AG04449 (cell line): Measurements from ENCODE around the gene CNTNAP2.
"Not testable (repeated sequence)": the region's sequence is repeated elsewhere in the genome, so short reads cannot be mapped to it uniquely, and the experiment has no call there.

Source experiments
- CTCF ChIA-PET: fragments of 350-600 bp; formaldehyde crosslinking; extraction: SDS; loops from one replicate; lab custom pipeline; 2021; ENCODE audit warnings: antibody characterized with exemption; lab: Yijun Ruan, JAX
- POLR2A ChIA-PET: fragments of 400-600, 350-600 bp; formaldehyde crosslinking; extraction: SDS; loops from one replicate; lab custom pipeline; 2020; ENCODE audit warnings: antibody characterized with exemption, inconsistent platforms; lab: Yijun Ruan, JAX
- DNase-seq: peaks from one replicate; pipeline ENCODE4 v3.0.0-alpha.2; 2010; ENCODE audit warnings: low read depth, low spot score
- H3K4me3 ChIP-seq: 2 replicates; pipeline ENCODE4 v1.5.1; 2011; ENCODE audit warnings: low read depth, mild to moderate bottlenecking, control low read depth, low read length
- CTCF ChIP-seq: IDR thresholded peaks from one replicate; pipeline ENCODE4 v1.5.1; 2011; ENCODE audit warnings: mild to moderate bottlenecking, moderate library complexity, low read length, control low read depth, inconsistent platforms; ENCODE audit not compliant: insufficient read depth; ENCODE audit errors: missing control alignments

Gene CNTNAP2

GRCh38 chr7:147798001-147798400 lies 1681.4 kb downstream of the CNTNAP2 start:
- ChIA-PET CTCF (no interaction called here), POLR2A (no interaction called here)
- H3K4me3 ChIP-seq = no peak overlapping the region
- no peak for TF ChIP-seq CTCF
- no peak for DNase-seq

GRCh38 chr7:147801762-147802161 lies 1685.2 kb downstream of the CNTNAP2 start:
- H3K4me3 ChIP-seq, DNase-seq, POLR2A ChIA-PET, CTCF ChIA-PET: not testable (repeated sequence)

DNA sequence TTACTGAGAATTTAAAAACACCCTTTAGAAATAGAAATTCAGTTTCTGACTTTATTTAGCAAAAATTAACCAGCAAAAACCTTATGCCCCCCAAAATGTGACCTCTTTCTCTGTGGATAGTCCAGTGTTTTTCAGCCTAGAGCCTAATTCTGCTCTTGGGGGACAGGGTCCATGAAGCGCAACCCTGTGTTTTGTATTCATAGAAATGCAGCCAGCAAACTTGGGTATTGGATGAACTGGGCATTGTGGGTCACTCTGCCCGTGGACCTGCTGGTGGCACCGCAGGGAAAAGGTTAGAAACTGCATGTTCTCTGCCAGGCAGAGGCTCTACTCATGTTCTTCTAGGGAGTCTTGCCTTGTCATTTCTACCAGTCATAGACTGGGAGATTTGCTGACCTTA lies 1686.5 kb downstream of the CNTNAP2 start:
- POLR2A ChIA-PET = no interaction called here
- H3K4me3 ChIP-seq = no peak overlapping the region
- CTCF ChIA-PET = no interaction called here
- no peak for TF ChIP-seq CTCF
- no peak for DNase-seq

GRCh38 chr7:147803606-147804005 lies 1687.0 kb downstream of the CNTNAP2 start:
- CTCF ChIA-PET = no interaction called here
- no peak overlapping the region for H3K4me3 ChIP-seq
- POLR2A ChIA-PET = no interaction called here
- TF ChIP-seq CTCF = no peak
- DNase-seq = no peak

DNA sequence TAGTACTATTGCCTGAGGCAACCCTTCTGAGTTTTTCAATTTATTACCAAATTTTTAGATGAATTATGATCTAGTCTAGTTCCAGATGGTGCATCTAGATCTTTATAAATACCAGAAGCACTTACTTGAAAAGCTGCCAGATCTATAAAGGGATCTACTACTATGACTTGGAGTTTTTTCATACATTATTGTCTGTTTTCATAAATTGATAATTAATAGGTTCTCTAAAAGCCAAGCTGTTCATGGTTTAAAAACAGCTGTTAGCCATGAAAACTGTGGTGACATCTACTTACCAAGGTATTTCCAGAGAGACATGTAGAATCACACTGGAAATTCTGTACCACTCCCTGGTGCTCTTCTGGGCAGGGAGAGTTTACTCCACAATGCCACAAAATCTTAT lies 1687.4 kb downstream of the CNTNAP2 start:
- DNase-seq = no peak
- ChIA-PET CTCF (no interaction called here), POLR2A (no interaction called here)
- H3K4me3 ChIP-seq = no peak overlapping the region
- no peak for TF ChIP-seq CTCF

DNA sequence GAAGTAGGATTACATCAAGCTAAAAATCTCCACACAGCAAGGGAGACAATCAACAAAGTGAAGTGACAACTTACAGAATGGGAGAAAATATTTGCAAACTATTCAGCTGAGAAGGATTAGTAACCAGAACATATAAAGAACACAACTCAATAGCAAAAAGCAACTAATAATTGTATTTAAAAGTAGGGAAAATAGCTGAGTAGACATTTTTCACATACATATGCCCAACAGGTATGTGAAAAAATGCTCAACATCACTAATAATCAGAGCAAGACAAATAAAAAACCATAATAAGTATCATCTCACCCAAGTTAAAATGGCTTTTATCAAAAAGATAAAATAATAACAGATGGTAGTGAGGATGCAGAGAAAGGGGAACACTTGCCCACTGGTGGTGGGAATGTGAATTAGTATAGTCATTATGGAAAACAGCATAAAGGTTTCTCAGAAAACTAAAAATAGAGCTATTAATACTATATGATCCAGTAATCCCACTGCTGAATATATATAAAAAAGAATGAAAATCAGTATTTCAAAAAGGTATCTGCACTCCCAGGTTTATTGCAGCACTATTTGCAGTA lies 1689.5 kb downstream of the CNTNAP2 start:
- POLR2A ChIA-PET = no interaction called here
- no peak for DNase-seq
- CTCF ChIA-PET = no interaction called here
- no peak for TF ChIP-seq CTCF
- H3K4me3 ChIP-seq = no peak overlapping the region

GRCh38 chr7:147809786-147810185 lies 1693.2 kb downstream of the CNTNAP2 start:
- POLR2A ChIA-PET = no interaction called here
- CTCF ChIA-PET = no interaction called here

More at GRCh38 chr7:147809786-147810185, 1693.2 kb downstream of the CNTNAP2 start:
- no peak overlapping the region for H3K4me3 ChIP-seq
- TF ChIP-seq CTCF = no peak
- DNase-seq = no peak
